CD14-positive monocyte (primary cell): ENCODE data around the gene TRAM2. TPM values are rescaled to one million over a fixed set of nuclear protein-coding genes. Genes with fewer than 3 reads are reported as not detected.

Experiments
- DNase-seq, 3 donors: peaks; one replicate each; pipeline ENCODE4 v3.0.0-alpha.2; 2011 to 2022
- H2AFZ ChIP-seq: 2 replicates; pipeline ENCODE4 v1.6.0; 2012; ENCODE audit warnings: mild to moderate bottlenecking, low read depth, low read length, inconsistent platforms; ENCODE audit not compliant: insufficient read depth, poor library complexity, severe bottlenecking
- H3K27ac ChIP-seq, 2 donors: 1 replicate in 1 of 2; 2 replicates in 1 of 2; pipeline ENCODE4 v1.5.1; 2012 to 2013; ENCODE audit warnings: low read length in 2 of 2, control low read depth in 1 of 2, inconsistent platforms in 1 of 2, low read depth in 1 of 2, mild to moderate bottlenecking in 1 of 2
- H3K27me3 ChIP-seq, 2 donors: one replicate each; pipeline versions ENCODE4 v1.6.0 to v1.6.1; 2011 to 2013; ENCODE audit warnings: low read length in 2 of 2; ENCODE audit not compliant: control insufficient read depth in 2 of 2, insufficient read depth in 2 of 2
- H3K36me3 ChIP-seq, 2 donors: replicated peaks in 1 of 2; 1 replicate in 1 of 2; 2 replicates in 1 of 2; pipeline versions ENCODE4 v1.5.1 to v1.6.1; 2012 to 2013; ENCODE audit warnings: low read length in 2 of 2, control low read depth in 1 of 2, inconsistent platforms in 1 of 2, mild to moderate bottlenecking in 1 of 2; ENCODE audit not compliant: insufficient read depth in 2 of 2, control insufficient read depth in 1 of 2
- H3K4me1 ChIP-seq, 2 donors: 1 replicate in 1 of 2; 2 replicates in 1 of 2; pipeline versions ENCODE4 v1.5.1 to v1.6.1; 2012 to 2013; ENCODE audit warnings: low read length in 2 of 2, control low read depth in 1 of 2, inconsistent platforms in 1 of 2, mild to moderate bottlenecking in 1 of 2, moderate library complexity in 1 of 2; ENCODE audit not compliant: insufficient read depth in 2 of 2, control insufficient read depth in 1 of 2
- H3K4me2 ChIP-seq: replicated peaks from 2 replicates; pipeline ENCODE3; 2012; ENCODE audit warnings: low read length, moderate library complexity, mild to moderate bottlenecking; ENCODE audit not compliant: poor library complexity, severe bottlenecking; ENCODE audit errors: extremely low read depth
- H3K4me3 ChIP-seq, 3 experiments: fragments of 200-600 bp in 1 of 3; sonication (generic) in 1 of 3; replicated peaks in 1 of 3; 1 replicate in 2 of 3; 2 replicates in 1 of 3; pipeline ENCODE4 v1.5.1; 2011 to 2013; ENCODE audit warnings: low read length in 3 of 3, mild to moderate bottlenecking in 3 of 3, control low read depth in 2 of 3, low read depth in 2 of 3, inconsistent platforms in 1 of 3, moderate library complexity in 1 of 3
- H3K79me2 ChIP-seq: 2 replicates; pipeline ENCODE4 v1.6.0; 2012; ENCODE audit warnings: mild to moderate bottlenecking, control low read depth, inconsistent platforms, low read length, moderate library complexity; ENCODE audit not compliant: insufficient read depth
- H3K9ac ChIP-seq: 2 replicates; pipeline ENCODE4 v1.6.0; 2017; ENCODE audit warnings: low read length, mild to moderate bottlenecking; ENCODE audit not compliant: insufficient read depth, poor library complexity, severe bottlenecking
- H3K9me3 ChIP-seq, 2 donors: replicated peaks in 1 of 2; 1 replicate in 1 of 2; 2 replicates in 1 of 2; pipeline versions ENCODE4 v1.5.1 to v1.6.1; 2012 to 2013; ENCODE audit warnings: low read length in 2 of 2, control low read depth in 1 of 2; ENCODE audit not compliant: control insufficient read depth in 1 of 2, insufficient read depth in 1 of 2
- H4K20me1 ChIP-seq: 2 replicates; pipeline ENCODE4 v1.6.0; 2012; ENCODE audit warnings: mild to moderate bottlenecking, low read length, control low read depth, moderate library complexity; ENCODE audit not compliant: insufficient read depth
- H3K27ac Mint-ChIP-seq, 7 donors: one replicate each; pipeline ENCODE4 v1.8.0; 2020; ENCODE audit warnings: mild to moderate bottlenecking in 7 of 7, mixed read lengths in 7 of 7, moderate library complexity in 6 of 7, inconsistent platforms in 2 of 7
- H3K27me3 Mint-ChIP-seq, 3 donors: one replicate each; pipeline ENCODE4 v1.8.0; 2021 to 2022; ENCODE audit warnings: low read depth in 3 of 3, mild to moderate bottlenecking in 3 of 3, mixed read lengths in 3 of 3, moderate library complexity in 3 of 3, inconsistent platforms in 1 of 3
- H3K36me3 Mint-ChIP-seq, 2 donors: one replicate each; pipeline ENCODE4 v1.8.0; 2020; ENCODE audit warnings: mixed read lengths in 2 of 2, inconsistent platforms in 1 of 2, mild to moderate bottlenecking in 1 of 2
- H3K4me1 Mint-ChIP-seq: one replicate; pipeline ENCODE4 v1.8.0; 2020; ENCODE audit warnings: mild to moderate bottlenecking, mixed read lengths
- H3K4me3 Mint-ChIP-seq, 2 donors: one replicate each; pipeline ENCODE4 v1.8.0; 2020; ENCODE audit warnings: mild to moderate bottlenecking in 2 of 2, mixed read lengths in 2 of 2, moderate library complexity in 1 of 2
- H3K9me3 Mint-ChIP-seq, 7 donors: one replicate each; pipeline ENCODE4 v1.8.0; 2020 to 2022; ENCODE audit warnings: mixed read lengths in 7 of 7, mild to moderate bottlenecking in 6 of 7, moderate library complexity in 6 of 7, inconsistent platforms in 2 of 7
- WGBS: methylation state at CpG from one replicate; pipeline ENCODE4 v1.1.5; 2013; ENCODE audit warnings: missing lambda C conversion rate; ENCODE audit not compliant: insufficient coverage; 5-methylcytosine and 5-hydroxymethylcytosine counted together
- intact Hi-C, 2 donors: fragments of 100-400 bp; cut with micrococcal nuclease; formaldehyde crosslinking; loops; one replicate each; pipeline versions ENCODE4 v1.15.0 to v1.15.1; 2023
- polyA plus RNA-seq, 3 donors: library from polyadenylated mRNA; depleted of rRNA in 1 of 3; unstranded in 2 of 3; stranded (reverse) in 1 of 3; fragments of 300-500 nt in 2 of 3; fragments of >200 nt in 1 of 3; fragmentation: Illumina TruSeq in 2 of 3; gene quantifications; 1 replicate in 2 of 3; 2 replicates in 1 of 3; pipeline ENCODE4 v1.2.3, GENCODE V29; 2012 to 2021
- TF ChIP-seq, protein P1 (sequence below): fragments of 200-600 bp; IDR thresholded peaks from one replicate; pipeline ENCODE4 v1.8.0; 2022; ENCODE audit warnings: antibody characterized with exemption, mild to moderate bottlenecking

The TRAM2 gene
- polyA plus RNA-seq, 3 donors = 4.7 to 11.7 (median 5.9) TPM

DNA sequence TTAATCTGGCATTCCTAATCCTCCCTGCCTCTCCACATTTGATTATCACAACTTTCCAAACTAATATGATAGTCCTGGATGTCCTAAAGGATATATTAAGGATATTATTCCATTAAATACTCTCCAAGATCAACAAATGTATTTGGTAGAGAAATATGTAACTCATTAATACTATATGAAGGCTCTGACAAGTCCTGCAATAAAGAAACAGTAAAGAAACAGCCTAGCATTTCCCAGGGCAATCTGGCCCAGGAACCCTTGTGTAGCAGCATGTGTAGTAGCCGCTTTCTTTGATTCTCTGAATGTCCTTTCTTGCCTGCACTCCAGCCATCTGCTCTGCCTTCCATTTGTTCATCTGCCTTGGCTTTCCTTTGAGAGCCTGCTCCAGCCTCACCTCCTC lies 23.7 kb downstream of the TRAM2 start:
- no peak for DNase-seq

DNA sequence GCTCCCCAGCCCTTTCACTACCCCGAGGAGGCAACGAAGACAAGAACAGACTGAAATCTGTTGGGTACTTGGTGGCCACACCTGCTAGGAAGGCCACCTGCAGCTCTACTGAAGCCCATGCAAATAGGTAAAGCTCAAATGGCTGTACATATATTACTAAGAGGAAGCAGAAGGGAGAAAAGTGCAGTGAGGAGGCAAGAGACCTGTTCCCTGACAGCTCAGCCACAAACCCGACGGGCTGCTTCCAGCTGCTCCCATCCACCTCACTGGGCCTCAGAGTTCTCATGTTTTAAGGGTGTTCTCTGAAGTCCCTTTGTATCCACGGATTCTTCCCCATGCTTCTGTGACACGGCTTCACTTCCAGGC lies 24.6 kb downstream of the TRAM2 start:
- Histone ChIP-seq H3K79me2 (peaks cover 79% of the 10 kb centered on the region), H3K4me3 (no peak overlapping the region), H3K36me3 (peaks cover 4 to 17% of the 10 kb centered on the region in 2 donors), H3K9me3 (no peaks in the 10 kb centered on the region), H3K4me1 (no peaks in the 10 kb centered on the region), H3K9ac (no peak overlapping the region), H3K4me2 (no peak overlapping the region), H3K27ac (no peak overlapping the region), H3K27me3 (no peaks in the 10 kb centered on the region), H2AFZ (no peak overlapping the region), H4K20me1 (peaks cover 80% of the 10 kb centered on the region)
- intact Hi-C loops = no loop called here
- peaks cover 7 to 33% of the 10 kb centered on the region in 2 donors for H3K36me3 Mint-ChIP-seq
- no peak for DNase-seq
- H3K9me3 Mint-ChIP-seq = no peaks in the 10 kb centered on the region
- no peak overlapping the region for H3K27ac Mint-ChIP-seq
- 85% methylated on average over 3 of the region's 6 CpGs for WGBS
- peaks cover 0 to 8% (median 0%) of the 10 kb centered on the region in 3 donors for H3K27me3 Mint-ChIP-seq
- H3K4me3 Mint-ChIP-seq = no peak overlapping the region
- TF ChIP-seq, protein P1, sequence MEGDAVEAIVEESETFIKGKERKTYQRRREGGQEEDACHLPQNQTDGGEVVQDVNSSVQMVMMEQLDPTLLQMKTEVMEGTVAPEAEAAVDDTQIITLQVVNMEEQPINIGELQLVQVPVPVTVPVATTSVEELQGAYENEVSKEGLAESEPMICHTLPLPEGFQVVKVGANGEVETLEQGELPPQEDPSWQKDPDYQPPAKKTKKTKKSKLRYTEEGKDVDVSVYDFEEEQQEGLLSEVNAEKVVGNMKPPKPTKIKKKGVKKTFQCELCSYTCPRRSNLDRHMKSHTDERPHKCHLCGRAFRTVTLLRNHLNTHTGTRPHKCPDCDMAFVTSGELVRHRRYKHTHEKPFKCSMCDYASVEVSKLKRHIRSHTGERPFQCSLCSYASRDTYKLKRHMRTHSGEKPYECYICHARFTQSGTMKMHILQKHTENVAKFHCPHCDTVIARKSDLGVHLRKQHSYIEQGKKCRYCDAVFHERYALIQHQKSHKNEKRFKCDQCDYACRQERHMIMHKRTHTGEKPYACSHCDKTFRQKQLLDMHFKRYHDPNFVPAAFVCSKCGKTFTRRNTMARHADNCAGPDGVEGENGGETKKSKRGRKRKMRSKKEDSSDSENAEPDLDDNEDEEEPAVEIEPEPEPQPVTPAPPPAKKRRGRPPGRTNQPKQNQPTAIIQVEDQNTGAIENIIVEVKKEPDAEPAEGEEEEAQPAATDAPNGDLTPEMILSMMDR = no peak
- peaks cover 14% of the 10 kb centered on the region for H3K4me1 Mint-ChIP-seq

More for the DNA sequence above, 23.7 kb downstream of the TRAM2 start:
- Mint-ChIP-seq H3K36me3 (peaks cover 7 to 32% of the 10 kb centered on the region in 2 donors), H3K27me3 (peaks cover 0 to 8% (median 0%) of the 10 kb centered on the region in 3 donors), H3K27ac (peak overlapping the region in 2 of 7 donors; percentile 14 to 41), H3K4me3 (no peak overlapping the region), H3K4me1 (peaks cover 14% of the 10 kb centered on the region), H3K9me3 (no peaks in the 10 kb centered on the region)
- intact Hi-C loops = no loop called here
- Histone ChIP-seq H3K79me2 (peaks cover 78% of the 10 kb centered on the region), H3K4me1 (no peaks in the 10 kb centered on the region), H3K9me3 (no peaks in the 10 kb centered on the region), H3K27me3 (no peaks in the 10 kb centered on the region), H4K20me1 (peaks cover 80% of the 10 kb centered on the region), H2AFZ (no peak overlapping the region), H3K36me3 (peaks cover 4 to 18% of the 10 kb centered on the region in 2 donors), H3K4me2 (no peak overlapping the region), H3K27ac (no peak overlapping the region), H3K4me3 (no peak overlapping the region), H3K9ac (no peak overlapping the region)
- TF ChIP-seq, protein P1 = no peak
- WGBS = 100% methylated on average over 1 of the region's 1 CpG
